GM19455 (cell line): ENCODE results near the gene CD248.
A peak's percentile ranks its signal among the peaks of the same experiment; 100 is the strongest.
"Not testable (repeated sequence)": the region's sequence is repeated elsewhere in the genome, so short reads cannot be mapped to it uniquely, and the experiment has no call there.

Experiments used
- ATAC-seq: cut with Tn5 transposase; IDR thresholded peaks from one replicate; pipeline ENCODE4 v1.9.1; 2021; ENCODE audit not compliant: unreplicated experiment

CD248 gene

GRCh38 chr11:66277064-66277463, 39.8 kb downstream of the CD248 start:
- not testable (repeated sequence) for ATAC-seq

GRCh38 chr11:66276619-66277018, 40.2 kb downstream of the CD248 start:
- not testable (repeated sequence) for ATAC-seq

GRCh38 chr11:66275984-66276612, 40.7 kb downstream of the CD248 start:
- no peak for ATAC-seq

- ATAC-seq = no peak
These were observed 41.4 kb downstream of the CD248 start for GRCh38 chr11:66275396-66275795.

- no peak for ATAC-seq
These were observed 42.6 kb downstream of the CD248 start for GRCh38 chr11:66274219-66274618.

GRCh38 chr11:66272596-66272995, 44.2 kb downstream of the CD248 start:
- no peak for ATAC-seq

GRCh38 chr11:66271816-66272215, 45.0 kb downstream of the CD248 start:
- ATAC-seq = no peak

- ATAC-seq = no peak
These were observed 47.6 kb downstream of the CD248 start for GRCh38 chr11:66268952-66269905.

- peak; percentile 77 for ATAC-seq
These were observed 48.4 kb downstream of the CD248 start, which contains the start of gene RAB1B for GRCh38 chr11:66268244-66268951. TSS of gene RAB1B (plus strand) at chr11:66268639. CDS start at chr11:66268680, 41 bp downstream.

- peak; percentile 31 for ATAC-seq
These were observed 49.2 kb downstream of the CD248 start for GRCh38 chr11:66267379-66268243.

- no peak for ATAC-seq
These were observed 49.8 kb downstream of the CD248 start for GRCh38 chr11:66267039-66267378.

GRCh38 chr11:66266378-66267038, 50.3 kb downstream of the CD248 start:
- no peak for ATAC-seq

GRCh38 chr11:66265531-66266377, 51.1 kb downstream of the CD248 start:
- no peak for ATAC-seq

- no peak for ATAC-seq
These were observed 51.9 kb downstream of the CD248 start for GRCh38 chr11:66264914-66265313.
